ENCODE measurements around the gene RUSC2.

The RUSC2 gene

DNA sequence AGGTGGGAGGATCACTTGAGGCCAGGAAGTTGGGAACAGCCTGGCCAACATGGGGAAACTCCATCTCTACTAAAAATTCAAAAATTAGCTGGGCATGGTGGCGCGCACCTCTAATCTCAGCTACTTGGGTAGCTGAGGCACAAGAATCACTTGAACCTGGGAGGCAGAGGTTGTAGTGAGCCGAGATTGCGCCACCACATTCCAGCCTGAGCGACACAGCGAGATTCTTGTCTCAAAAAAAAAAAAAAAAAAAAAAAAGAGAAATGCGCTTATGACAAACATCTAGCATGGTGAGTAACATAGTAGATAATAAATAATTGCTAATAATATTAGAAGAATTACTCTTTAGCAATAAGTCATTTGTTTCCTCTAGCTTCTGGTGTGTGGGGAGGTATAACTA, 25.9 kb downstream of the RUSC2 start:
- no peak overlapping the region for H3K4me3 ChIP-seq (ENCODE audit: control insufficient read depth, low read depth, low read length)
- TF ChIP-seq, protein P1, sequence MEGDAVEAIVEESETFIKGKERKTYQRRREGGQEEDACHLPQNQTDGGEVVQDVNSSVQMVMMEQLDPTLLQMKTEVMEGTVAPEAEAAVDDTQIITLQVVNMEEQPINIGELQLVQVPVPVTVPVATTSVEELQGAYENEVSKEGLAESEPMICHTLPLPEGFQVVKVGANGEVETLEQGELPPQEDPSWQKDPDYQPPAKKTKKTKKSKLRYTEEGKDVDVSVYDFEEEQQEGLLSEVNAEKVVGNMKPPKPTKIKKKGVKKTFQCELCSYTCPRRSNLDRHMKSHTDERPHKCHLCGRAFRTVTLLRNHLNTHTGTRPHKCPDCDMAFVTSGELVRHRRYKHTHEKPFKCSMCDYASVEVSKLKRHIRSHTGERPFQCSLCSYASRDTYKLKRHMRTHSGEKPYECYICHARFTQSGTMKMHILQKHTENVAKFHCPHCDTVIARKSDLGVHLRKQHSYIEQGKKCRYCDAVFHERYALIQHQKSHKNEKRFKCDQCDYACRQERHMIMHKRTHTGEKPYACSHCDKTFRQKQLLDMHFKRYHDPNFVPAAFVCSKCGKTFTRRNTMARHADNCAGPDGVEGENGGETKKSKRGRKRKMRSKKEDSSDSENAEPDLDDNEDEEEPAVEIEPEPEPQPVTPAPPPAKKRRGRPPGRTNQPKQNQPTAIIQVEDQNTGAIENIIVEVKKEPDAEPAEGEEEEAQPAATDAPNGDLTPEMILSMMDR (IDR thresholded peaks at IDR 0.05; ENCODE audit: control insufficient read depth, insufficient read depth, low read depth, low read length, missing control alignments) = no peak
- no peak for DNase-seq (ENCODE audit: low read depth)

DNA sequence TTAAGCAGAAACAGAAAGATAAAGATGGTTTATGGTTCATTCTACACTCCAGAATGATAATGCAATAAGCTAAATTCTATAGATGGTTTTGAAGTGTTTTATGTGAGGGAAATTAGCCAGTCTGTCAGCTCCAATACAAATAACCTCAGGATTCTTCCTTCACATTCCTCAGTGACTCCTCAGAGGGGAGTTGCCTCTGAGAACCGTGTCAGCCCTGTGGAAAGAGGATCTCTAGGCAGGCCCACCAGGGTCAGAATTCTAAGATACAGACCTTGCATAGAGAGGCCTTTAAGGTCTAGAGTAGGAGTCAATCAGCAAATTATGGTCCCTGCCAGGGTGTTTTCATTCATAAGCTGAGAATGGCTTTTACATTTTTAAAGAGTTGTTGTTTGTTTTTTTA, 26.6 kb downstream of the RUSC2 start:
- DNase-seq (ENCODE audit: low read depth) = no peak
- H3K4me3 ChIP-seq (ENCODE audit: control insufficient read depth, low read depth, low read length) = no peak overlapping the region
- TF ChIP-seq, protein P1 (IDR thresholded peaks at IDR 0.05; ENCODE audit: control insufficient read depth, insufficient read depth, low read depth, low read length, missing control alignments) = no peak

DNA sequence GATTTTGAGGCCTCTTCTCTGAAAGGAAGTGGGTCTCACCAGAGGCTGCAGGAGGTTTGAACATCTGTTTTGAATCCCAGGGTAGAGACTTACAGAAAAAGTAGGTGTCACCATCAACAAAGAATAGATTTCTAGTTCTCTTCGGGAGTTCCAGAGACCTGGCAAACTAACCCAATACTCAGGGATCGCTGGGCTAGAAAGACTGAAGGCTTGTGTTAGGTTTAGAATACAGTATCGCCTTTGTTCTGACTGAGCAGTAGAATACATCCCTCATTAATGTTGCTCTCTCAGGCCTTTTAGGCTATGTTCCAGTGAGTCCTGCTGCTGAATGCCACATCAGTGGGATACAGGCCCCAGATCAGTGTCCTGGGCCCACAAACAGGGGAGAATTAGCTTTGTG, 27.2 kb downstream of the RUSC2 start:
- DNase-seq (ENCODE audit: low read depth) = no peak
- H3K4me3 ChIP-seq (ENCODE audit: control insufficient read depth, low read depth, low read length) = no peak overlapping the region
- TF ChIP-seq, protein P1 (IDR thresholded peaks at IDR 0.05; ENCODE audit: control insufficient read depth, insufficient read depth, low read depth, low read length, missing control alignments) = no peak

DNA sequence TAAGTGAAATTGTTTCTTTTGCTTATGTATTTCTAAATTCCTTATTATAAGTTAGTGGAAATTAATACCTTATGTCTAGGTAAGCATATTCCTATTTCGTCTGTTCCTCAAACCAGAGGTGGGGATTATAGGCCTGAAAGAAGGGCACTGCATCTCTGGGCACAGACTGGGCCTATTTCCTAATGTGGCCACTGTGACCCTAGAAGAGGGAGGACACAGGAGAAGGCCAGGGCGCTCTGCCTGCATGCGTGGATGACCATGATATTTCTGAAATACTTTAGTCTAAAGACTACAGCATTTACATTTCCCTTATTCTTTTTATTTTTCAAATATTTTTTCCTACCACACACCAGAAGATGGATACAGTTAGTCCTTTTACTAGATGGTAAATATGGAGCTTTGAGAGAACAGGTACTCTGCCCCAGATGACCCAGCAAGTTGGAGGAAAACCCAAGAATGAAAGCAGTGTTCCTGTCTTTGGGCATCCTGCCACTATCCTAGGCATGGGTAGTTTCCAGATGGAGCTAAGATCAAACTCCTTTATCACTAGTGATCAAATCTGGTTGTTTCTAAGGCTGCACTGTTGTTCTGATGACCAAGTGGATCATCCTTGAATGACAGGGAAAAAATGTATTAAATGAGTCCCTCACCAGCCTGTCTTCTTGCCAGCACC, 27.8 kb downstream of the RUSC2 start:
- TF ChIP-seq, protein P1 (IDR thresholded peaks at IDR 0.05; ENCODE audit: control insufficient read depth, insufficient read depth, low read depth, low read length, missing control alignments) = no peak
- DNase-seq (ENCODE audit: low read depth) = no peak
- no peak overlapping the region for H3K4me3 ChIP-seq (ENCODE audit: control insufficient read depth, low read depth, low read length)

DNA sequence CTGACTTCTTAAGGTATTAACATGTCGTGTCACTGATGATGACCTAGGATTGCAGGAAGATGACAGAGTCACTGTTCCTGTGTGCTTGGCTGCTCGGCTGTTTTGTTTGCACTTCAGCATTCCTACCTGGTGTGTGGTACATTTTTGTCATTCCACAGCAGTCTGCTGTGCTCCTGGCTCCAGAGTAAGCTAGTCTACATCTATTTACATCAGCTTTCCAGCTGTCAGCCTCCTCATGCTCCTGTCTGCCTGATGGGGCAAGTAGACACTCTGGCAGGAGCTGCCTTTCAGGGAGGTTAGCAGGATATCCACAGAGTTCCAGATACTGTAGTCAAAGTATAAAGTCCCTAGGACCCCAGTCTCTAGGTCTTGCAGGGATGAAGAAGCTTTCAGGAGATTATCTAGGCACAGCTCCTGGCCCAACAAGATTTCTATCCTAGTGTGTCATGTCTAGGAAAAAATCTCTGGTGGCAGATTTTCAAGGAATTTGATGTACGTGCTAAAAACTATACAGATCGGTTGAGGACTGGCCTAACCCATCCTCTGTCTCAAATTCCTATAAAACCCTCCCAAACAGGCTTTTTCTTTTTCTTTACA, 28.4 kb downstream of the RUSC2 start:
- TF ChIP-seq, protein P1 (IDR thresholded peaks at IDR 0.05; ENCODE audit: control insufficient read depth, insufficient read depth, low read depth, low read length, missing control alignments) = no peak
- no peak overlapping the region for H3K4me3 ChIP-seq (ENCODE audit: control insufficient read depth, low read depth, low read length)
- DNase-seq (ENCODE audit: low read depth) = peak; percentile 61

DNA sequence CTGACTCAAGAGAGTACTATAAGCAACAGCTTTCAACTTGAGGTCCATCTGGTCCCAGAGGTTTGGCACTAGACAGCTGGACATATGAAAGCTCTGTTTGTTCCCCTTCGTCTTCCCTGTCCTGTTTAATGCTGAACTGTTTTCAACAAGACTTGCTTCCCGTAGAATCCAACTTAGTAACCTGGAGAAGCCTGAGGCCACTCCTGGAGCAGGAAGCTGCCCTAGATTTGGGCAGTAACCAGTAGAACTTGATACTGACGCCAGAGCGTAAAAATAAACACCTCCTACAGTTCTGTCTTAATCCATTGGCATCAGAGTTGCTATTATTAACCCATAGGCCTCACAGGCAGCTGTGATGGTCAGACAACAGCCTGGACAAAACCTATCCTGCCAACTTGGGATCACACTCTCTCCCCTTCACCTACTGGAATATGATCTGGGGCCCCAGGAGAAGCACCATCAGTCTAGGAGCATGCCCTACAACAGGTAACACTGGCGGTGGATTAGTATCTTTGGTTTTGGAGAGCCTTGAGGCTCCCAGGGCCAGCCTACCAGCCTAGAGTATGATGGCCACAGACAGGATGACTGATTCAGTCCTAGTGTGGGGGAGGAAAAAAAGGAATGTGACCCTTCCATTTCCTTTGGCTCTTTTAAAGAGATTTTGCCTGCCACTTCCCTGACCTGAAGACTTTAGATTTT, 29.2 kb downstream of the RUSC2 start:
- TF ChIP-seq, protein P1 (IDR thresholded peaks at IDR 0.05; ENCODE audit: control insufficient read depth, insufficient read depth, low read depth, low read length, missing control alignments) = no peak
- H3K4me3 ChIP-seq (ENCODE audit: control insufficient read depth, low read depth, low read length) = no peak overlapping the region
- DNase-seq (ENCODE audit: low read depth) = no peak
